Measurements from ENCODE around the gene ABHD2.
"Not testable (repeated sequence)": the region's sequence is repeated elsewhere in the genome, so short reads cannot be mapped to it uniquely, and the experiment has no call there.

ABHD2 gene

DNA sequence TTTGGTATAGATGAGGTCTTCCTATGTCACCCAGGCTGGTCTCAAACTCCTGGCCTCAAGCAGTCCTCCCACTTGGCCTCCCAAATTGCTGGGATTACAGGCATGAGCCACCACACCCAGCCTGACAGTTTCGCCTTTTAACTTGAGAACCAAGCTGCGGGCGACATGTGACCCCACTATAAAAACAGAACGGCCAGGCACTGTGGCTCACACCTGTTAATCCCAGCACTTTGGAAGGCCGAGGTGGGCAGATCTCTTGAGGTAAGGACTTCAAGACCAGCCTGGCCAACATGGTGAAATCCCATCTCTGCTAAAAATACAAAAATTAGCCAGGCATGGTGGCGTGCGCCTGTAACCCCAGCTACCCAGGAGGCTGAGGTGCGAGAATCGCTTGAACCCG lies 52.9 kb downstream of the ABHD2 start:
- not testable (repeated sequence) for DNase-seq

DNA sequence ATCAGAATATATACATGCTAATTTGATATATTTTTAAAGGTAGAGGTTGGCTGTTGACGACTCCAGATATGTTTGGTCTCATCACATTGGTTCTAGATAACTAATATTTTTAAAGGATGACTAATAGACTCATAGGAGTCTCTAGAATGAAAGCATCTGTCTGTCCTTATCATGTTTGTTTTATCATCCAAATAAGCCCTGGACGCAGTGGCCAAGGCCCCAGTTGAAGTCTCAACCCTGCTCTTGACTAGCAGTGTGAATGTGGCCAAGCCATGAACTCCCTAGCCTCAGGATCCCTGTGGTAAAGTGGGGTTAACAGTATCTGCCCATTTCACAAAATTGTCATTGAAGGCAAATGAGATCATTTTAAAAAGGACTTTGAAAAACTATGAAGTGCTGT lies 53.6 kb downstream of the ABHD2 start:
- DNase-seq, result no peak

DNA sequence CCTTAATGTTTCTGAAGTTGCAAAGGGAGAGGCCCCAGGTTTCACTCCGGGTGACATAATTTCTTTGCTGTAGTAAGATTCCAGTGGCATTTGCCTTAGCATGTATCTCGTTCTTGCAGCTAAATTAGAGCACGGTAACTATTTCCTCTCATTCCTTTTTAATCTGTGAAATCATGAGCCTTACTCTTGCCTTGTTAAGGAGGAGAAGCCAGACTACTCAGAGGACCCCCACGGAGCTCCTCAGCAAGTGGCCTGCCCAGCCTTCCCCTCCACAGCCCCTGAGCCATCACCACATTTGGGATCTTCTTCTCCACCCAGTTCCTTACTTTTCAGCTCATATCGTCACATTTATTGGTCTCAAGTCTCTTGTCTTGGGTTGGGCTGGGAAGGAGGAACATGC lies 54.2 kb downstream of the ABHD2 start:
- no peak for DNase-seq

DNA sequence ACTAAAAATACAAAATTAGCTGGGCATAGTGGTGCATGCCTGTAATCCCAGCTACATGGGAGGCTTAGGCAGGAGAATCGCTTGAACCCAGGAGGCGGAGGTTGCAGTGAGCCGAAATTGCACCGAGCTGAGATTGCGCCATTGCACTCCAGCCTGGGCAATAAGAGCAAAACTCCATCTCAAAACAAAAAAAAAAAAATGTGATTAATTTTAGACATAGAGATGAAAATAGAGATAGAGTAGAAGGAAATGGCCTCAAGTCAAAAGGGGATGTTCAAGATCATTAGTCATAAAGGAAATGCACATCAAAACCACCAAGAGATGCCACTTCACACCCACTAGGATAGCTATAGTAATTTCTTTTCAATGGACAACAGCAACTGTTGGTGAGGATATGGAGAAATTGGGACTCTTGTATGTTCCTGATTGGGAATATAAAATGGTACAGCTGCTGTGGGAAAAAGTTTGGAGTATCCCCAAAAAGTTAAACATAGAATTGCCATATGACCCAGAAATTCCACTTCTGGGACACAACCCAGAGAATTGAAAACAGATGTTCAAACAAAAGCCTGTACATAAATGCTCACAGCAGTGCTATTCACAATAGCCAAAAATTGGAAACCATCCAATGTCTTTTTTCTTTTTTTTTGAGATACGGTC lies 55.4 kb downstream of the ABHD2 start:
- peak; percentile 10 for DNase-seq

DNA sequence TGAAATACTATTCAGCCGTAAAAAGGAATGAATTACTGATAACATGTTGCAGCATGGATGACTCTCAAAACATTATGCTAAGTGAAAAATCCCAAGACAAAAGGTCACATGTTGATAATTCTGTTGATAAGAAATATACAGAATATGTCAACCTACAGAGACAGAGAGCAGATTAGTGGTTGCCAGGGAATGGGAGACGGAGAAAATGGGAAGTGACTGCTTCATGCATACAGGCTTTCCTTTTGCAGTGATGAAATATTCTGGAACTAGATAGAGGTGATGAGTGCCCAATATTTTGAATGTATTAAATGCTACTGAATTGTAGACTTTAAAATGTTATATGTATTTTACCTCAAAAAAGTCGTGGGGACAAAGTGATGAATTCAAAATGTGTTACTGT lies 56.2 kb downstream of the ABHD2 start:
- no peak for DNase-seq

DNA sequence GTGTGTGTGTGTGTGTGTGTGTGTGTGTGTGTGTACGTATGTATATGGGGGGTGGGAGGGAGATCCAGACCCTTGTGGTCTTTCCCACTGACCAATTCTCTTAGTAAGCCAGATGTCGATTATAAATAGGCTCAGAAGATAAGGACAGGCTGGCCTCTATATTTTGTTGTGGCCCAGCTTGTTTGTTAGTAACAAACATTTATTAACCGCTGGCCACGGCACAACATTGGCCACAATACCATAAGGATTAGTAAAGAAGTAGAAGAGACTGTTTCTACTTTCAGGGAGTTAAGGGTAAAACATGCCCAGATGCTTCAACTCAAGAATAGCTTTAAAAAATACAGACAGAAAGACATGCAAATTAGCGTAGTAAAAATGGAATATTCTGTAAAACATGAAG lies 58.1 kb downstream of the ABHD2 start:
- DNase-seq, result no peak

DNA sequence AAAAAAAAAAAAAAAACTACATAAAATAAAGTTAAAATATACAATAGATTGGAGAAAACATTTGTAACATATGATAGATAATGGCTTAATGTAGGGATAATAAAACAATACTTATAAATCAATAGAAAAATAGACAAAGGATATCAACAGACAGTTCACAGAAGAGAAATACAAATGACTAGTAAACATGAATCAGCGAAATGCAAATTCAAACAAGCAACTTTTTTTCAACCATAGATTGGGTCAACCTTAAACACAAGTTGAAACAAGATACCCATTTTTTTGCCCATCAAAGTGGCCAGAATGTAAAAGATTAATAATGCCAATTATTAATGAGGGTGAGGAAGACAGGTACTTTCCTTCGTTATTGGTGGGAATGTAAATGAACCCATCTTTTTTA lies 59.9 kb downstream of the ABHD2 start:
- no peak for DNase-seq

DNA sequence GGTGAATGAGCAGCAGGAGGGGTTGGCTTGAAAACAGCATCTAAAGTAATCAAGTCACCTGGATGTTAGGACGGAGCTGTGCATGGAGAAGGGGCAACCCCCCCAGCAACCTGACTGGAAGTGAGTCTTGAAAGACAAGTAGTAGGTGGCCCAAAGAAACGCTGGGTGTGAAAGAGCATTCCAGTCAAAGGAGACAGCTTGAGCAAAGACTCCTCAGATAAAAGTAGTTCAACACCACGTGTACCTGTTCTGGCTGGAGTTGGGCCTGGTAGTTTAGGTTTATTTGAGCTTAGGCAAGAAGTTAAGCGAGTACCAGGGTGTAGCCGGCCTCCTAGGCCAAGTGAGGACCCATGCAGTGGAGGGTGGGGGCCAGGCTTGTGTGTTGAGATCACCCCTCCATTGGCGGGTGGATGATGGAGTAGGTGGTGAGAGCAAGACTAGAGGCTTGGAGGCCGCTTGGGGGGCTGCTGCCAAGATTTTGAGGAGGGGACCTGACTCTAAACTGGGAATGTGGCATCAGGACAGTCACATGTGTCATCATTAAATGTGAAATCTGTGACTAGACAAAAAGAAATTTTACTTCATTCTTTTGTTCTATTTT lies 61.3 kb downstream of the ABHD2 start:
- no peak for DNase-seq

DNA sequence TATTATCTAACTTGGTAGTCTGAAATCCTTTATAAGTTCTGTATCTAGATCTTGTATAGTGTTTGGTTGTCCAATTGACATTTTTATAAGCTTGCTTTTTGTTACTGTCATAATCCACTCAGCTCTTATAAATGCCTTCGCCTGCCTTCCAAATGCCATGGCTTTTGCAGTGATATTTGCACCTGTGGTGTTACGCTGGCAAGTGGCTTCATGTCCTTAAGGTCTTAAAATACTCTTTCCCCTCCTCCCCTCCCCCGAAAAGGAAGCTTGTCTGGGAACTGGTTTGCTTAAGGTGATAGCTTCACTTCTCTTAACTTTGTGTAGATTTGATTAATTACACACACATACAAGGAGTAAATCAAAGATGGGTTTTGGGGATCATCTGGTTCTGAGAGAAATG lies 62.0 kb downstream of the ABHD2 start:
- no peak for DNase-seq

DNA sequence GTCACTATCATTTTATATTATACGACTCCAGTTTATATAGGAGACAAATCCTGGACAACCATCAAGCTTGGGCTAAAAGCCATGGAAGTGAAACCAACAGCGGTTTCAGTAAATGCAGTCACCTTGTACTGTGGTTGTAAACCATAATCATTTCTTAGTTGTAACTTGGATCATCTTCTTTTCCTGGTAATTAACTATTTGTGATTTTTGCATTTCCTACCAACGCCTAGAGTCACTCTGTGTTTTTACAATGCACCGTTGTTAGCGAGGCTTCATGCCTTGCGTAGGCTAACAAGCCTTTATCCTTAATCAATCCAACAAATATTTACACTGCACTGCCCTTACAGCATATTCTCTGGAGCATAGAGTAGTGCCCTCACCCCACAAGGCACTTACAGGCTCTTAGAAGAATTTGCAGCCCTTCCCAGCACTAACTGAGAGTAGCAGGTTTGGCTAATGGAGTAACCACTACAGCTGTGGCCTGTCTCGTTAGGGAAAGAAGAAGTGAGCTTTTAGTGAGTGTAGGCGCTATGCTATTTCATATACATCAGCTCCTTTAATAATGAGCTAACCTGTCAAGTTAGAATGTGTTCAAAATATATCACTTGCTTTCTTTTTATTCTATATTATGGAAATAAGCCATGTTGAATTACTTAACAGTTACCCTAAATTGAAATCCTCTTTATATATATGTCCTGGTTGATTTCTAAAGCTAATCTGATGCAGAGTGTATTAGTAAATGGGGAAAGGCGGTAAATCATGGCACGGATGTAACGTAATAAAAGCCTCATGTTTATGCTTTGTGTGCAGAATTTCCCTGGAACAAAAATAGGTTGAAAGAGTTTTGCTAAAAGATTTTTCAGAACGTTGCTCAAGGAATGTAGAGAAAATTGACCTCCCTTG lies 62.8 kb downstream of the ABHD2 start:
- DNase-seq, result no peak

DNA sequence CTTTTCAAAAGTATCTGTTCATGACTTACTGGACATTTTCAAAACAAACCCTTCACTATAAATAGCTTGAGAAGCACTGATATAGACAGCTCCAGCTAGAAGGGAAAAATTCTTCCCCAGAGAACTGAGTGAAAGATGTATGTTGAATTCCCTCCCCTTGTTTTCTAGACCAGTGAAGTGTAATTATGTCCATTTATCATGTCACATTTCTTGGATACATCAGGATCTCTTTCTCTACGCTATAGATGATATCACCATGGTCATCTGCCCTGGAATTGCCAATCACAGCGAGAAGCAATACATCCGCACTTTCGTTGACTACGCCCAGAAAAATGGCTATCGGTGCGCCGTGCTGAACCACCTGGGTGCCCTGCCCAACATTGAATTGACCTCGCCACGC lies 66.9 kb downstream of the ABHD2 start:
- no peak for DNase-seq

DNA sequence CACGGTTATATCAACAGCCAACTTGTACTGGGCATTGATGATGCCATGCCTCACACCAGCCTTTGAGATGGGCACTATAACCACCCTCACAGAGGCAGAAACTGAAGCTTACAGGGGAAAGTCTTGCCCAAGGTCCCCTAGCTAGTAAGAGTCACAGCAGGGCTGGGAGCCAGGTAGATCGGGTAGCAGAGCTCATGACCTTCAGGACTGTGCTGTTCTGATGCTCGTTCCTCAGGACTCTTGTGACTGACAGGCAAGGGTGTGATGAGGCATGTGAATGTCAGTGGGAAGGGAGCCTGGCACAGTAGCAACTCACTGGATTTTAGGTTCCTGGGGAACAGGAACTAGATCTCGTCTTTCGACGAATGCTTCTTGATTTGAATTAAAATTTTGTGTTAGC lies 67.4 kb downstream of the ABHD2 start:
- DNase-seq, result no peak

DNA sequence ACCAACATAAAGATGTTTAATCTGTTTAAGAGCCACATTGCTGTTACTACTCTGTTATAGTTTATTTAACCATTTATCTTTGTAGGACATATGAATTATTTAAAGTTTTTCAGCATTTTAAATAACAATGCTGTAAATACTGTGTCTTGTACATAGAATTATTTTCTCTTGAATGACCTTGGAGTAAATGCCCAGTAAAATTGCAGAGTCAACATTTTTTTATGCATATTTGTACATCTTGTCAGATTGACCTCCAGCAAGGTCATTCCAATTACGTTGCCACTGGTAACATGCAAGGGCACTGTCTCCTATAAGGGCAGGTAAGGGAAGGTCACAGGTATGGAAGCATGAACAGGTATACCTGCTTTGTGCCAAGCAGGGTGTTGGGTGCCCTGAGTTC lies 68.8 kb downstream of the ABHD2 start:
- DNase-seq, result no peak

DNA sequence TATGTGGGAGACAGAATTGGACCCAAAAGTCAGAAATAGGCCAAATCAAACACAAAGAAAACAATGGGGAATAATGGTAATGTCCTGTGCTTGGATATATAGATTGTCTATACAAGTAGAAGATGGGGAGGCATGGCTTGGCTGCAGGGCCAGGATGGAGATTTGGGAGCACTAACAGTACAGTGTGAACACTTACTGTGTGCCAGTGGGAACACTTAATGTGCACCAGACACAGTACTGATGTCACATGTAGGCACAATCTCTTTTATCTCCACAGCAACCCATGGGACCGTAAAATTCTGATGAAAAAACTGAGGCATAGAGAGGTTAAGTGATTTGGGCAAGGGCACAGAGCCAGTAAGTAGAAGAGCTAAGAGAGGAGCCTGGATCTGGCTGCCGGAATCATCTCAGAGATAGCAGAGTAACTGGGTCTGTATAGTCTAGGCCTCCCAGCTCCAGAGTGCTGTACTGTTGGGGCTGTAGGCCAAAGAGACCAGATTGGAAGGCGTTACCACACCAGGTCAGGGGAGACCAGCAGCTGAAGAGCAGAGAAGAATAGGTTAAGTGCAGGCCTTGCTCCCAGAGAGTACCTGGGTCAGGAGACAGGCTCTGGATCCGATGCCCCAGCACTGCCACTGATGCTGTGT lies 69.8 kb downstream of the ABHD2 start:
- DNase-seq, result no peak

DNA sequence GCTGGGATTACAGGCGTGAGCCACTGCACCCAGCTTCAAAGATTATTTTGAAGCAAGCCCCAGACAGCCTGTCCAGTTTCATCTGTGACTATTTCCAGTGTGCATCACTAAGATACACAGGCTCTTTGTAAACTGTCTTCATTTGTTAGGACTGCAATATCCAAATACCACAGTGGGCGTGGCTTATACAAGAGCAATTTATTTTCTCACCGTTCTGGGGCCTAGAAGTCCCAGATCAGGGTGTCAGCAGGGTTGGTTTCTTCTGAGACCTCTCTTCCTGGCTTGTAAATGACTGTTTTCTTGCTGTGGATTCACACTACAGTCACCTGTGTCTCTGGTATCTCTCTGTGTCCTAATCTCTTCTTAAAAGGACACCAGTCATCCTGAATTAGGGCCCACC lies 73.4 kb downstream of the ABHD2 start:
- no peak for DNase-seq

DNA sequence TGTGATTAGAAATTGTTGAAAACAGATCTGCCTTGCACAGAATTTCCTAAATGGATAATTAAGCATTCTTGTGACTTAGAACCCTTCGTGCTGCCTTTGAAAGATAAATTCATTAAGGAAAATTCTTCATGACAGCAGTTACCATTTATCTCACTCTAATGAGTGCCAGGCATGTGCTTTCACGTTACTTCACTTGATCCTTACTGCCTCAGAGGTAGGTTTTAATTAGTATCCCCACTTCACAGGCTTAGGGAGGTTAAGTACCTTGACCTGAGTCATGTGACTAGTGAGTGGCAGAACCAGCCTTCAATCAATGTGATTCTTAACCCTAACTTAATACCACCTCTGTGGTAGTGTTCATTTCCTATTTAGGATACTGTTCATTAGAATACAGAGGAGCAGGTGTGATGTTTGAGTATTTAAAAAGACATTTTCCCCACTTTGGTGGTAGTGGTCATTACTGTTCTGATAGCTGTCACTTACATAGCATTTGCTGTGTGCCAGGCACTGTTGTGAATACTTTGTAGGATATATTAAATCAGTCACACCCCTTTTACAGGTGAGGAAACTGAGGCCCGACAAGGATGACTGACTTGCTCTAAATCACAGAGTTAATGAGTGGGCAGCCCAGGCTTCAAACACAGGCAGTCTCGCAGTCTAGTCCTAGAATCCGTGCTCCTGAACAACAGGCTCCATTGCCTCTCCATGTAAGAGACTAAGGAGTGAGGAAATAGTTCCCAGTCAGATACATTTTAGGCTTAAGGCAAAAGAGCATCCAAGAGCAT lies 75.2 kb downstream of the ABHD2 start:
- no peak for DNase-seq

DNA sequence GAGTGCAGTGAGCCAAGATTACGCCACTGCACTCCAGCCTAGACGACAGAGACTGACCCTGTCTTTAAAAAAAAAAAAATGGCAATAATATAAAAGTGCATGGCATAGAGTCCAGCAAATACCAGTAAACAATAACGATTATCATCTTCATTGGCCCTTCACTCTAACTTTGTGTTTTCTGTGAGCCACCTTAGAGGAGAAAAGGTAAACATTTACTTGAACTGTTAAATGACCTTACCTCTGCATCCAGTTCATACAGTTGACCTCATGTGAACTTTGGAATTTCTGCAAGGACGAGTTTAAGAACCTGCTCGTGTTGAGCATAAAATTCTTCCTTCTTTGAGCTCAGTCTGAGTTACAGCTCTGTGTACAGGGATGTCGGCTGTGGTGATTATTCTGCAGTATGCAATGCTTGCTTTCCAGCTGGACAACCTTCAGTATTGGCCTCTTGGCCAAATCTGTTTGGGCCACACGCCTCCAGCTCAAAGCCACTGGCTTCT lies 76.5 kb downstream of the ABHD2 start:
- DNase-seq, result no peak

DNA sequence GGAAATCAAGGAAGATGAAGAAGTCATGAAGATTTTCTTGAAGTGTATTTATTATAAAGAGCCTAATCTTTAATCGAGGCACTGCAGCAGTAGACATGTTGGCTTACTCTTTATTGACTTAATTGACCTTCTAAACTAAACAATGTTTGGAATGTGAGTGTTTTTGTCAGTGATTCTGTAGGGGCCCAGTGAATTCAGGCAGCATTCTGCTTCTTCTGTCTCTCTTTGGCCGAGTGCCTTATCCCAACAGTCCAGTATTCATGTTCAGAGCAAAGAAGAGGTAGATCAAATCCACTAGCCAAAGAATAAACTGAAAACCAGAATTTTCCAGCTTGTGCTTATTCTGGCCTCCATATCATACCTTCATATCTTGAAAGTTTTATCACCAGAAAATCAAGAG lies 77.4 kb downstream of the ABHD2 start:
- DNase-seq, result no peak

DNA sequence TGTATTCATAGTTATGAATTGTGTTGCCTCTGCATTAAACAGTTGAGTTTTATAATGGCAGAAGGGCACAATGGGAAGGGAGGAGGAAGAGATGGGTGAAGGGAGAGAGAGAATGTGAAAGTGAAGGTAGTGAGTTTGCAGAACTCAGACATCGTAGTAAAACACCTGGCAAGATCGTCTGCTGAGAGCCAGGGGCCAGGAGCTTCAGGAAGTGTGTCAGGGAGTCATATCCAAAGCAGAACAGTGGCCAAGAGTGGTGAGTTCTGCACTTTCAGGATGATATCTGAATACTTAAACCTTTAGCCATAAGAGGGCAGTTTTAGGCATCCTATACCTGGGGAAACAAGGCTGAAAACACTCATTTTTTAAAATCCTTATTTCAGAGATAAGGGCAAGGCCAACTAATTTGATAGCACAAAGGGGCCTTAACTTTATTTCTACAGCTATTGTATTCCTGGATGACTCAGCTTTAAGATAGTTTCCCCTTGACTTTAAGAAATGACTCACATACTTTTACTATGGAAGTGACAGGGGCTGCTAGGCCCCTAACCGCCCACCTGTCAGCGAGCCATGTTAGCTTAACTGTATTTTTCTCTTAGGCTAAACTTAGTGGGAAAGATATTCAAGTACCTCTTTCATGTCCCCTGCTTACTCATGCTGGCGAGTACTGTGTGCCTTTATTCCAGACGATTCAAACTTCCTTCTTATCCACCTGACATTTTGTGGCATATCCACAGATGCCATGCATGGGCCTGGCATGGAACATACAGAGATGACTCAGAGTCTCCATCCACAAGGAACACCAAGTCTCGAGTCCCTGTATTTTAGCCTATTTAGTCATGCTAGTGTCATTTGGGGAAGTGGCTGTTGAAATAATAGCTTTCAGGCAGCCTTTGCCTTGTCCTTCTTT lies 79.3 kb downstream of the ABHD2 start:
- DNase-seq, result no peak

DNA sequence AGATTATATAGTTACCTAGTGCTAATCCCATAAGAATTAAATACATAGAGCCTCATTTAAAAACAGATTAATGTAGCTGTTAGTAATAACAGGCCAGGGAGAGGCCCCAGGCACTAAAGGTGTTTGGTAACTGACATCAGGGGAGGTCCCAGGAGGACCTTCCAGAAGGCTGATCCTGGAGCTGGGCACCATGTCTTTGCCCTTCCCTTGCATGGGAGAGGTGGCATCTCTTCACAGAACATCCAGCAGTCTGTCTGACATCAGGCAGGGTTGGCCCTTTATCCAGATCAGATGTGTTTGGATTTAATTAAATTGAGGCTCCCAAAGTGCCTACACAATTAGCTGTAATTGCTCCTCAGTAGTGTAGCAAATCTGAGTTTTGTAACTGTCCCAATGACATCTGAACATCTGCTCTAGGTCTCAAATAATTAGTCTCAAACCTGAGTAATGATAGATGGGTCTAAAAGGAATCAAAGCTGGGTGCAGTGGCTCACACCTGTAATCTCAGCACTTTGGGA lies 80.1 kb downstream of the ABHD2 start:
- DNase-seq, result no peak

DNA sequence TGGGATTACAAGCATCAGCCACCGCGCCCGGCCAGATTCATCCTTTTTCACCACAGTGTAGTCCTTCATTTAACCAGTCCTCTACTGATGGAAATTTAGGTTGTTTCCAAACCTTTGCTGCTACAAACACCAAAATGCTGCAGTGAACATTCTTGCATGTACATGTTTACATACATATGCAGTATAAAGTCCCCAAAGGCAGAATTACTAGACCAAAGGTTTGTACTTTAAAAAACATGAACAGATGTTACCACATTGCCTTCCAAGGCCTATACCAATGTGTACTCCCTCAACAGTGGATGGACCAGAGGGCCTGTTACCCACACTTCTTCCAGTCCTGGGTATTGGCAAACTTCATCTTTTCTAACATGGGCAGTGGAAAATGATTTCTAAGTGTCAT lies 82.1 kb downstream of the ABHD2 start:
- DNase-seq, result no peak

Data from NK-92 treated with Interleukin-12 subunit alpha and Interleukin-12 subunit beta, amount 100 ng/mL, for 24 hours (cell line).